ENCODE measurements around the gene MERTK. TPM values are rescaled to one million over a fixed set of nuclear protein-coding genes. Genes with fewer than 3 reads are reported as not detected.

MERTK gene
- total and polyA plus RNA-seq, 2 donors (not counting 1 experiment from before 2014, with no cell fraction given), result 0.04 to 0.34 TPM

- intact Hi-C loops (cut with micrococcal nuclease), result no loop called here
- Histone ChIP-seq H4K20me1 (ENCODE audit: control insufficient read depth, insufficient read depth, low read length, poor library complexity, severe bottlenecking) (no peaks in the 10 kb centered on the region), H3K4me3 (ENCODE audit: control extremely low read depth in 1 of 5, extremely low read depth in 1 of 5, insufficient read depth in 1 of 5, low read depth in 2 of 5, low read length in 4 of 5) (no peak overlapping the region), H3K9me3 (ENCODE audit: control extremely low read depth in 1 of 3, control insufficient read depth in 2 of 3, insufficient read depth in 1 of 3, low read length in 2 of 3) (no peaks in the 10 kb centered on the region), H3K4me1 (ENCODE audit: control insufficient read depth in 2 of 2, insufficient read depth in 2 of 2, low read length in 2 of 2) (peaks cover 24 to 25% of the 10 kb centered on the region in 2 donors), H3K79me2 (ENCODE audit: control insufficient read depth, insufficient read depth, low read length) (no peaks in the 10 kb centered on the region), H3K27ac (ENCODE audit: low read length in 2 of 2) (no peak overlapping the region), H3K4me2 (replicated peaks; ENCODE audit: low read depth, low read length, poor library complexity, severe bottlenecking) (no peak overlapping the region), H3K27me3 (replicated peaks in 1 of 4; ENCODE audit: control extremely low read depth in 1 of 4, control insufficient read depth in 3 of 4, insufficient read depth in 4 of 4, low read length in 3 of 4) (no peaks in the 10 kb centered on the region), H3K9ac (ENCODE audit: low read length) (no peak overlapping the region), H3K36me3 (replicated peaks in 1 of 2; ENCODE audit: control extremely low read depth in 1 of 2, control insufficient read depth in 1 of 2, extremely low read depth in 1 of 2, insufficient read depth in 2 of 2, low read length in 1 of 2) (no peaks in the 10 kb centered on the region), H2AFZ (ENCODE audit: insufficient read depth, low read depth, low read length, poor library complexity, severe bottlenecking) (no peak overlapping the region)
- CTCF ChIA-PET, result no interaction called here
- 96% methylated on average over 3 of the region's 5 CpGs for WGBS (ENCODE audit: insufficient coverage)
- peaks cover 26% of the 10 kb centered on the region for H3K4me1 Mint-ChIP-seq
- H3K9me3 Mint-ChIP-seq (ENCODE audit: insufficient read depth), result no peaks in the 10 kb centered on the region
- no peaks in the 10 kb centered on the region for H3K27me3 Mint-ChIP-seq
- no peak for TF ChIP-seq EZH2 (IDR thresholded peaks at IDR 0.05; ENCODE audit: borderline replicate concordance, insufficient read depth, low read depth, low read length, poor library complexity, severe bottlenecking)
- TF ChIP-seq, protein P1, sequence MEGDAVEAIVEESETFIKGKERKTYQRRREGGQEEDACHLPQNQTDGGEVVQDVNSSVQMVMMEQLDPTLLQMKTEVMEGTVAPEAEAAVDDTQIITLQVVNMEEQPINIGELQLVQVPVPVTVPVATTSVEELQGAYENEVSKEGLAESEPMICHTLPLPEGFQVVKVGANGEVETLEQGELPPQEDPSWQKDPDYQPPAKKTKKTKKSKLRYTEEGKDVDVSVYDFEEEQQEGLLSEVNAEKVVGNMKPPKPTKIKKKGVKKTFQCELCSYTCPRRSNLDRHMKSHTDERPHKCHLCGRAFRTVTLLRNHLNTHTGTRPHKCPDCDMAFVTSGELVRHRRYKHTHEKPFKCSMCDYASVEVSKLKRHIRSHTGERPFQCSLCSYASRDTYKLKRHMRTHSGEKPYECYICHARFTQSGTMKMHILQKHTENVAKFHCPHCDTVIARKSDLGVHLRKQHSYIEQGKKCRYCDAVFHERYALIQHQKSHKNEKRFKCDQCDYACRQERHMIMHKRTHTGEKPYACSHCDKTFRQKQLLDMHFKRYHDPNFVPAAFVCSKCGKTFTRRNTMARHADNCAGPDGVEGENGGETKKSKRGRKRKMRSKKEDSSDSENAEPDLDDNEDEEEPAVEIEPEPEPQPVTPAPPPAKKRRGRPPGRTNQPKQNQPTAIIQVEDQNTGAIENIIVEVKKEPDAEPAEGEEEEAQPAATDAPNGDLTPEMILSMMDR (IDR thresholded peaks at IDR 0.05), result no peak
- H3K4me3 Mint-ChIP-seq, result no peak overlapping the region
- ATAC-seq (ENCODE audit: low read depth) (no peak), DNase-seq (no peak)
- POLR2A ChIA-PET, result no interaction called here
- no peak overlapping the region for H3K27ac Mint-ChIP-seq
Measured at GRCh38 chr2:112005406-112006075, 107.1 kb downstream of the MERTK start.

DNA sequence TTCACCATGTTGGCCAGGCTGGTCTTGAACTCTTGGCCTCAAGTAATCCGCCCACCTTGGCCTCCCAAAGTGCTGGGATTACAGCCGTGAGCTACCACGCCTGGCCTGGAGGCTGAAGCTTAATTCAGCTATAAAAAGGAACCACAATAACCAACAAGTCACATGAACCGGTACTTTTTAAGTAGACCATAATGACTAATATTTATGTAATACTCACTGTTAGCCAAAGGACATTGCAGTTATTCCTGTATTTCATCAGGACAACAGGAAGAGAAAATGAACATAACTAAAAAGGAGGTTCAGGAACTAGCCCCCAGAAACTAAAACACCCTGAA, 107.6 kb downstream of the MERTK start:
- Histone ChIP-seq H3K9me3 (ENCODE audit: control extremely low read depth in 1 of 3, control insufficient read depth in 2 of 3, insufficient read depth in 1 of 3, low read length in 2 of 3) (no peaks in the 10 kb centered on the region), H3K4me3 (ENCODE audit: control extremely low read depth in 1 of 5, extremely low read depth in 1 of 5, insufficient read depth in 1 of 5, low read depth in 2 of 5, low read length in 4 of 5) (no peak overlapping the region), H3K4me2 (replicated peaks; ENCODE audit: low read depth, low read length, poor library complexity, severe bottlenecking) (no peak overlapping the region), H3K27me3 (replicated peaks in 1 of 4; ENCODE audit: control extremely low read depth in 1 of 4, control insufficient read depth in 3 of 4, insufficient read depth in 4 of 4, low read length in 3 of 4) (no peaks in the 10 kb centered on the region), H2AFZ (ENCODE audit: insufficient read depth, low read depth, low read length, poor library complexity, severe bottlenecking) (no peak overlapping the region), H3K4me1 (ENCODE audit: control insufficient read depth in 2 of 2, insufficient read depth in 2 of 2, low read length in 2 of 2) (peaks cover 19 to 20% of the 10 kb centered on the region in 2 donors), H3K79me2 (ENCODE audit: control insufficient read depth, insufficient read depth, low read length) (no peaks in the 10 kb centered on the region), H4K20me1 (ENCODE audit: control insufficient read depth, insufficient read depth, low read length, poor library complexity, severe bottlenecking) (no peaks in the 10 kb centered on the region), H3K9ac (ENCODE audit: low read length) (no peak overlapping the region), H3K27ac (ENCODE audit: low read length in 2 of 2) (no peak overlapping the region), H3K36me3 (replicated peaks in 1 of 2; ENCODE audit: control extremely low read depth in 1 of 2, control insufficient read depth in 1 of 2, extremely low read depth in 1 of 2, insufficient read depth in 2 of 2, low read length in 1 of 2) (no peaks in the 10 kb centered on the region)
- TF ChIP-seq, protein P1 (IDR thresholded peaks at IDR 0.05), result no peak
- TF ChIP-seq EZH2 (IDR thresholded peaks at IDR 0.05; ENCODE audit: borderline replicate concordance, insufficient read depth, low read depth, low read length, poor library complexity, severe bottlenecking), result no peak
- Mint-ChIP-seq H3K4me1 (peaks cover 21% of the 10 kb centered on the region), H3K27me3 (no peaks in the 10 kb centered on the region), H3K9me3 (ENCODE audit: insufficient read depth) (no peaks in the 10 kb centered on the region), H3K27ac (no peak overlapping the region), H3K4me3 (no peak overlapping the region)
- POLR2A ChIA-PET, result no interaction called here
- ATAC-seq (ENCODE audit: low read depth) (no peak), DNase-seq (no peak)
- CTCF ChIA-PET, result no interaction called here
- WGBS (ENCODE audit: insufficient coverage), result no CpG with 5 or more reads among the region's 4 CpGs
- intact Hi-C loops (cut with micrococcal nuclease), result no loop called here
